ENCODE measurements around the gene ALDH1A3.

Gene ALDH1A3

GRCh38 chr15:100859970-100860828 is 19.4 kb upstream of the ALDH1A3 start:
- DNase-seq = no peak

- peak; percentile 34 for DNase-seq
These were observed 18.7 kb upstream of the ALDH1A3 start for GRCh38 chr15:100860829-100861510.

- DNase-seq = peak; percentile 66
These were observed 18.1 kb upstream of the ALDH1A3 start for GRCh38 chr15:100861511-100861991.

- DNase-seq = peak; percentile 21
These were observed 17.5 kb upstream of the ALDH1A3 start for GRCh38 chr15:100862162-100862561.

GRCh38 chr15:100863075-100863795 is 16.4 kb upstream of the ALDH1A3 start:
- peak; percentile 49 for DNase-seq

GRCh38 chr15:100863796-100864267 is 15.8 kb upstream of the ALDH1A3 start:
- DNase-seq = peak; percentile 87

- no peak for DNase-seq
These were observed 13.0 kb upstream of the ALDH1A3 start for GRCh38 chr15:100866386-100867330.

- DNase-seq = no peak
These were observed 12.2 kb upstream of the ALDH1A3 start for GRCh38 chr15:100867433-100867832.

GRCh38 chr15:100869151-100869999 is 10.3 kb upstream of the ALDH1A3 start:
- DNase-seq = no peak

- DNase-seq = peak; percentile 66
These were observed 6.5 kb upstream of the ALDH1A3 start for GRCh38 chr15:100873029-100873677.

GRCh38 chr15:100875495-100875894 is 4.1 kb upstream of the ALDH1A3 start:
- no peak for DNase-seq

GRCh38 chr15:100875976-100876375 is 3.7 kb upstream of the ALDH1A3 start:
- no peak for DNase-seq

- no peak for DNase-seq
These were observed 2.1 kb upstream of the ALDH1A3 start for GRCh38 chr15:100877551-100877950.

GRCh38 chr15:100878130-100878529 is 1.5 kb upstream of the ALDH1A3 start:
- DNase-seq = no peak

- DNase-seq = no peak
These were observed 983 bp upstream of the ALDH1A3 start for GRCh38 chr15:100878648-100879047.

- no peak for DNase-seq
These were observed 569 bp upstream of the ALDH1A3 start for GRCh38 chr15:100879061-100879463.

GRCh38 chr15:100880139-100880896 is 687 bp downstream of the ALDH1A3 start:
- DNase-seq = no peak

- no peak for DNase-seq
These were observed 1.2 kb downstream of the ALDH1A3 start for GRCh38 chr15:100880897-100881242.

- no peak for DNase-seq
These were observed 2.1 kb downstream of the ALDH1A3 start for GRCh38 chr15:100881573-100882336.
